Sigmoid colon (tissue), 7 donors: ENCODE measurements around the gene VAMP2. TPM values are rescaled to one million over a fixed set of nuclear protein-coding genes. Genes with fewer than 3 reads are reported as not detected.

Source experiments
- DNase-seq: peaks from one replicate; pipeline ENCODE4 v3.0.0-alpha.2; 2019
- H3K27ac ChIP-seq, 4 donors: fragments of 200-600 bp; sonication (generic); one replicate each; pipeline ENCODE4 v1.5.1; 2016 to 2019; ENCODE audit warnings: mild to moderate bottlenecking in 1 of 4
- H3K27me3 ChIP-seq, 3 donors: fragments of 200-600 bp; sonication (generic); one replicate each; pipeline ENCODE4 v1.5.1; 2019; ENCODE audit warnings: mild to moderate bottlenecking in 1 of 3
- H3K36me3 ChIP-seq, 4 donors: fragments of 200-600 bp; sonication (generic); one replicate each; pipeline ENCODE4 v1.5.1; 2016 to 2019
- H3K4me1 ChIP-seq, 4 donors: fragments of 200-600 bp; sonication (generic); one replicate each; pipeline ENCODE4 v1.5.1; 2017 to 2019
- H3K4me3 ChIP-seq, 4 donors: fragments of 200-600 bp; sonication (generic); one replicate each; pipeline ENCODE4 v1.5.1; 2017 to 2019; ENCODE audit warnings: mild to moderate bottlenecking in 2 of 4, moderate library complexity in 1 of 4
- H3K9me3 ChIP-seq, 4 donors: fragments of 200-600 bp in 3 of 4; sonication (generic) in 3 of 4; one replicate each; pipeline versions ENCODE4 v1.5.1 to v1.6.1; 2013 to 2019
- EP300 ChIP-seq, 4 donors: sonication (generic); formaldehyde crosslinking; IDR thresholded peaks; one replicate each; pipeline ENCODE4 v1.6.1; 2017; ENCODE audit warnings: antibody characterized with exemption in 4 of 4
- POLR2A ChIP-seq, 2 donors: fragments of 450-650 bp; IDR thresholded peaks; one replicate each; pipeline ENCODE4 v1.6.1; 2016; ENCODE audit warnings: antibody characterized with exemption in 2 of 2, mild to moderate bottlenecking in 2 of 2, moderate library complexity in 2 of 2
- POLR2AphosphoS5 ChIP-seq, 4 donors: sonication (generic); formaldehyde crosslinking; IDR thresholded peaks; one replicate each; pipeline ENCODE4 v1.6.1; 2017; ENCODE audit warnings: antibody characterized with exemption in 4 of 4
- WGBS, 2 donors: extraction: QIAGEN DNeasy Blood & Tissue Kit; methylation state at CpG; one replicate each; pipeline ENCODE4 v1.1.7; 2013; 5-methylcytosine and 5-hydroxymethylcytosine counted together
- intact Hi-C: fragments of 100-400 bp; cut with DNase I; formaldehyde crosslinking; loops from one replicate; pipeline ENCODE4 v1.15.1; 2023
- polyA plus RNA-seq, 3 donors: library from polyadenylated mRNA; stranded (reverse); fragments of 200-250 nt; gene quantifications; one replicate each; pipeline ENCODE4 v1.2.3, GENCODE V29; 2013
- total RNA-seq, 4 donors: library from RNA; depleted of rRNA; stranded (reverse); fragments of >200 nt; gene quantifications; one replicate each; pipeline ENCODE4 v1.1.0, GENCODE V29; 2016
- TF ChIP-seq, protein P1 (sequence below), 4 experiments: fragments of 450-650 bp in 3 of 4; fragments of 200-600 bp in 1 of 4; IDR thresholded peaks; one replicate each; pipeline ENCODE4 v1.5.1; 2016 to 2019; ENCODE audit warnings: antibody characterized with exemption in 4 of 4, mild to moderate bottlenecking in 3 of 4, moderate library complexity in 2 of 4
- donor health status: healthy with polysubstance abuse.
- donor health status: Bipolar disorder and iron deficiency.
- donor health status: healthy.

Gene VAMP2
- total and polyA plus RNA-seq, 7 donors = 20.4 to 57.1 (median 29.6) TPM

DNA sequence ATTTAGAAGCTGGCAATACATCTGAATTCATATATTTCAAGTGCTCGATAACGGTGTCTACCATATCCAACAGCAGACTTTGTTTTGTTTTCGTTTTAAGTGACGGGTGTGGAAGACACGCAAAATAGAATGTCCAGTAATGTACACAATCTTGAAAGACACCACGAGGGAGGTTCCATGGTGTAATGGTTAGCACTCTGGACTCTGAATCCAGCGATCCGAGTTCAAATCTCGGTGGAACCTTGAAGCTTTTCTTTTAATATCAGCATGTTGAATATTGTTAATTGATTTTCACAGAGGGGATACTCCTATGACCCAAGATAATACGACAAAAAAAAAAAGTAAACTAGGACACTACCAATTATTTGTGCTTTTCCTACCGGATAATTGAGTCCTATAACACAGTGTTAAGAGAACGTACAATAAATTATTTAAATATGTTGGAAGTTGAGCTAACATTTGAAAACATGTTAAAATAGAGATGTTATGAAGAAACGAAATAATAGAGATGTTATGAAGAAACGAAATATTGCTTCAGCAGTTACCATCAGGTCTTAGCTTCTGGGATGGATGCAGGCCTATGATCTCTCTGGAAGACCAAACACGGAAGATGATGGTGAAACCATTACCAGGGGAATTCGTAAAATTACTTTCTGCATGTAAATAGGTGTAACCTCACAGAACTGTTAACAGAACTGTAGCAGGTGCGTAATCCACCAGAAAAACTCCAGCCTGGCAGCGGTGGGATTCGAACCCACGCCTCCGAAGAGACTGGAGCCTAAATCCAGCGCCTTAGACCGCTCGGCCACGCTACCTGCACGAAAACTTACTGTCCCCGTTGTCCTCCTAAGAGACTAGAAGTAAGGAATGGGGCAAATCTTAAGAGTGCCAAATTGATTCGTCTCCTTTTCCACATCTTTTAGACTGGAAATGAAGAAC lies 42.9 kb downstream of the VAMP2 start:
- 0 to 1% methylated on average over 28 of the region's 28 CpGs for WGBS, 2 donors
- Histone ChIP-seq H3K27me3 (peaks cover 12 to 78% (median 71%) of the 10 kb centered on the region in 3 donors), H3K27ac (peak overlapping the region; percentile 76 to 87 (median 80)), H3K4me1 (peaks cover 0 to 66% (median 62%) of the 10 kb centered on the region in 4 donors), H3K36me3 (no peaks in the 10 kb centered on the region), H3K4me3 (peak overlapping the region; percentile 40 to 59 (median 53)), H3K9me3 (no peaks in the 10 kb centered on the region)
- peak in 2 of 4 donors; percentile 32 to 71 for TF ChIP-seq POLR2AphosphoS5 (IDR thresholded peaks at IDR 0.05)
- TF ChIP-seq POLR2A (IDR thresholded peaks at IDR 0.05) = no peak
- TF ChIP-seq, protein P1, sequence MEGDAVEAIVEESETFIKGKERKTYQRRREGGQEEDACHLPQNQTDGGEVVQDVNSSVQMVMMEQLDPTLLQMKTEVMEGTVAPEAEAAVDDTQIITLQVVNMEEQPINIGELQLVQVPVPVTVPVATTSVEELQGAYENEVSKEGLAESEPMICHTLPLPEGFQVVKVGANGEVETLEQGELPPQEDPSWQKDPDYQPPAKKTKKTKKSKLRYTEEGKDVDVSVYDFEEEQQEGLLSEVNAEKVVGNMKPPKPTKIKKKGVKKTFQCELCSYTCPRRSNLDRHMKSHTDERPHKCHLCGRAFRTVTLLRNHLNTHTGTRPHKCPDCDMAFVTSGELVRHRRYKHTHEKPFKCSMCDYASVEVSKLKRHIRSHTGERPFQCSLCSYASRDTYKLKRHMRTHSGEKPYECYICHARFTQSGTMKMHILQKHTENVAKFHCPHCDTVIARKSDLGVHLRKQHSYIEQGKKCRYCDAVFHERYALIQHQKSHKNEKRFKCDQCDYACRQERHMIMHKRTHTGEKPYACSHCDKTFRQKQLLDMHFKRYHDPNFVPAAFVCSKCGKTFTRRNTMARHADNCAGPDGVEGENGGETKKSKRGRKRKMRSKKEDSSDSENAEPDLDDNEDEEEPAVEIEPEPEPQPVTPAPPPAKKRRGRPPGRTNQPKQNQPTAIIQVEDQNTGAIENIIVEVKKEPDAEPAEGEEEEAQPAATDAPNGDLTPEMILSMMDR (IDR thresholded peaks at IDR 0.05) = no peak
- no peak for TF ChIP-seq EP300 (IDR thresholded peaks at IDR 0.05)
- intact Hi-C loops = loop anchor here (1.0 to 5.0 kb wide), 8 partner anchors 25 to 177 kb away; partner anchors contain the start of genes CTC1, PFAS, SLC25A35 and TMEM107
- peak; percentile 87 for DNase-seq

DNA sequence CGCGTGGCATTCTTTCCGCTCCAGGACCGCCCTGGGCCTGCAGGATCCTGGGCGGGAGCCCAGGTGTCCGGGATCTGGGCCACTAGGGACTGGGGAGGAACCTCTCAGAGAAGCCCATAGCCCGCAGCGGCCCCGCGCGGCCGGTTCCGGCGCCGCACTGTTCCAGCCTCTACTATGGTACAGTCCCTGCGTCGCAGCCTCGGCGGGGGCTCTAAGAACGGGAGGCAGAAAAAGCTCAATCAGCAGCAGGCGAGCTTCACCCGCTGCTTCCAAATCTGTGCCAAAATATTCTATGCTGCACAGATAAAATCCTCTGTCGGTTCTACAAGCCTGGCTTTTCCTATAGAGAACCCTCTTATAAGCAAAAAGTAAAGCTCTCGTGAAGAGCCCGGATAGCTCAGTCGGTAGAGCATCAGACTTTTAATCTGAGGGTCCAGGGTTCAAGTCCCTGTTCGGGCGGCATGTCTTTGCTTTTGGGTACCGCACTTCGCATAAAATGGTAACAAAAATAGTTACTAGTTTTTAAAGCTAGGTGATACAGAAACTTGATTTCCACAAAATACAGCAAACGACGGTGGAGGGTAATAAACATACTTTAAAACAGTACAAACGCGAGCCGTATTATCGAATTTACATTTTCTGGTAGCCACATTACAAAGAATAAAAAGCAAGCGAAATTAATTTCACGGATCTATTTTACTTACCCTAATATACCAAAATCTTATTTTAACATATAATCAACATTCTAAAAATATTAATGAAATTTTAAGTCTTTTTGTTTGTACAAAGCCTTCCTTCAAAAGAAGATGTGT lies 43.8 kb downstream of the VAMP2 start:
- Histone ChIP-seq H3K27ac (peak overlapping the region; percentile 76 to 87 (median 80)), H3K9me3 (no peaks in the 10 kb centered on the region), H3K36me3 (no peaks in the 10 kb centered on the region), H3K4me1 (peaks cover 0 to 57% (median 54%) of the 10 kb centered on the region in 4 donors), H3K27me3 (peaks cover 12 to 78% (median 71%) of the 10 kb centered on the region in 3 donors), H3K4me3 (peak overlapping the region; percentile 40 to 59 (median 53))
- TF ChIP-seq POLR2AphosphoS5 (IDR thresholded peaks at IDR 0.05) = peak in 1 of 4 donors; percentile 28
- TF ChIP-seq, protein P1 (IDR thresholded peaks at IDR 0.05) = peak; percentile 90 to 95 (median 90)
- no peak for TF ChIP-seq POLR2A (IDR thresholded peaks at IDR 0.05)
- TF ChIP-seq EP300 (IDR thresholded peaks at IDR 0.05) = no peak
- WGBS, 2 donors = 0 to 1% methylated on average over 38 of the region's 38 CpGs
- intact Hi-C loops = loop anchor here (1.0 to 5.0 kb wide), 7 partner anchors 24 to 178 kb away; partner anchors contain the start of genes CTC1, PFAS and SLC25A35
- DNase-seq = peak; percentile 96

DNA sequence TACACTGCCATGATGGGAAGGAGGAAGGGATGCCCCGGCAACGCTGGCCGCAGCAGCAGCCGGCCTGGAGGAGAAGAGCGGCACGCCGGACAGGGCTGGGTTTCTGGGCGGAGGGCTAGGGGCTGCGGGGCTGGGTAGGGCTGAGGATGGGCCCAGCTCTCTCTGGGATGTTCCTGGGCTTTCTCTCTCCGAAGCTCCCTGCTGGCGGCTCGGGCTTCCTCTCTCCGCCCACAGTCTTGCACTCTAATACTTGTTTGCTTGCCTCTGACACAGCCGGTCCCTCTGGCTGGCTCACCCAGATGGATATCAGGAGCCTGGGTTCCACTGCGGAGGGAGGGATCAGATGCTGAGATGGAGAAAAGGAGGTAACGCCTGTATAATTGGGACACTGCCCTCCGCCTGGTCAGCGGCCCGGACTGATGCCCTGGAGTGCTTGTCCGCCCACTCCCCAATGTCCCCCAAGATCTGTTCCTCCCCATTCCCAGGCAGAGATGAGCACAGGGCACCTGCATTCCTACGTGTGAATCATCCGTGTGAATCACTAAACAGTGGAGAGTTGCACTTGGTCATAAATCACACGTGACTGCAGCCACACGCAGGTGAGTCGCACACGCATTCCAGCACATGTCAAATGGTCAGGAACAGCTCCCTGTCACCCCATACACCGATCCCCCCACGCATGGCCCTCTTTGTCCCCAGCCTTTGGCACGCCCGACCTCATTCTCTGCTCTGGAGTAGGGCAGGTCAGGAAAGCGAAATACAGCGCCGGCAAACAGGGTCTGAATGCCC lies 44.6 kb downstream of the VAMP2 start, which contains the start of gene ALOXE3:
ALOXE3 (minus strand) TSS at position 535 of the 789 bp plus-strand sequence; CDS start at position 11, 524 bp downstream.
- no peaks in the 10 kb centered on the region for H3K36me3 ChIP-seq
- peaks cover 8 to 78% (median 70%) of the 10 kb centered on the region in 3 donors for H3K27me3 ChIP-seq
- H3K4me1 ChIP-seq = peaks cover 0 to 49% (median 46%) of the 10 kb centered on the region in 4 donors
- 1% methylated on average over 33 of the region's 33 CpGs for whole genome bisulfite sequencing, 2 donors
- peak within 1 kb of the TSS; percentile 76 to 87 (median 80) for H3K27ac ChIP-seq
- TF ChIP-seq POLR2AphosphoS5 (IDR thresholded peaks at IDR 0.05) (no peak), POLR2A (IDR thresholded peaks at IDR 0.05) (no peak), EP300 (IDR thresholded peaks at IDR 0.05) (no peak)
- TF ChIP-seq, protein P1 (IDR thresholded peaks at IDR 0.05) = no peak
- intact Hi-C loops = loop anchor here (2.0 to 5.0 kb wide), 5 partner anchors 23 to 179 kb away; partner anchors contain the start of genes CTC1, PFAS and SLC25A35
- H3K9me3 ChIP-seq = no peaks in the 10 kb centered on the region
- peak within 1 kb of the TSS; percentile 40 to 59 (median 53) for H3K4me3 ChIP-seq
- peak; percentile 84 for DNase-seq
